CD4-positive, alpha-beta T cell (primary cell): Measurements from ENCODE around the gene GFRA3. TPM values are rescaled to one million over a fixed set of nuclear protein-coding genes. Genes with fewer than 3 reads are reported as not detected.
A peak's percentile ranks its signal among the peaks of the same experiment; 100 is the strongest.
"Not testable (repeated sequence)": the region's sequence is repeated elsewhere in the genome, so short reads cannot be mapped to it uniquely, and the experiment has no call there.

Source experiments
- ATAC-seq: fragments of 200-7000 bp; cut with Tn5 transposase; one replicate; pipeline ENCODE4 v1.10.0; 2022; ENCODE audit warnings: mild to moderate bottlenecking; ENCODE audit not compliant: poor library complexity
- CTCF ChIA-PET: fragments of 350-600 bp; sonication (Branson Sonifier 250); formaldehyde crosslinking; loops from one replicate; lab custom pipeline; 2021; ENCODE audit warnings: antibody characterized with exemption, inconsistent platforms; lab: Charles Lee
- POLR2A ChIA-PET: fragments of 350-600 bp; sonication (Branson Sonifier 250); formaldehyde crosslinking; loops from one replicate; lab custom pipeline; 2021; ENCODE audit warnings: antibody characterized with exemption, inconsistent platforms; lab: Charles Lee
- DNase-seq, 14 experiments: peaks; one replicate each; pipeline ENCODE4 v3.0.0-alpha.2; 2013 to 2020; ENCODE audit warnings: mixed read lengths in 2 of 14
- H3K27ac ChIP-seq, 2 donors: one replicate each; pipeline versions ENCODE4 v1.5.1 to v1.7.0; 2013; ENCODE audit warnings: low read length in 2 of 2, low read depth in 1 of 2, mild to moderate bottlenecking in 1 of 2
- H3K27me3 ChIP-seq, 2 experiments: 1 replicate in 1 of 2; 2 replicates in 1 of 2; pipeline versions ENCODE4 v1.6.1 to v1.7.0; 2013; ENCODE audit warnings: low read length in 2 of 2, control low read depth in 1 of 2, mild to moderate bottlenecking in 1 of 2, moderate library complexity in 1 of 2; ENCODE audit not compliant: insufficient read depth in 2 of 2, control insufficient read depth in 1 of 2
- H3K36me3 ChIP-seq: one replicate; pipeline ENCODE4 v1.6.1; 2013; ENCODE audit warnings: low read length, control low read depth; ENCODE audit not compliant: insufficient read depth
- H3K4me1 ChIP-seq: one replicate; pipeline ENCODE4 v1.6.1; 2013; ENCODE audit warnings: low read length, control low read depth; ENCODE audit not compliant: insufficient read depth
- H3K4me3 ChIP-seq: one replicate; pipeline ENCODE4 v1.5.1; 2013; ENCODE audit warnings: mild to moderate bottlenecking, low read length, moderate library complexity
- H3K9me3 ChIP-seq, 2 experiments: 1 replicate in 1 of 2; 2 replicates in 1 of 2; pipeline versions ENCODE4 v1.6.1 to v1.7.0; 2013; ENCODE audit warnings: low read length in 2 of 2, mild to moderate bottlenecking in 2 of 2, control low read depth in 1 of 2, moderate library complexity in 1 of 2; ENCODE audit not compliant: control insufficient read depth in 1 of 2, insufficient read depth in 1 of 2
- H3K27ac Mint-ChIP-seq: one replicate; pipeline ENCODE4 v1.8.0; 2020; ENCODE audit warnings: mixed read lengths
- H3K27me3 Mint-ChIP-seq: one replicate; pipeline ENCODE4 v1.8.0; 2021; ENCODE audit warnings: mixed read lengths
- H3K36me3 Mint-ChIP-seq: one replicate; pipeline ENCODE4 v1.8.0; 2021; ENCODE audit warnings: low read depth, mixed read lengths
- H3K4me1 Mint-ChIP-seq: one replicate; pipeline ENCODE4 v1.8.0; 2021; ENCODE audit warnings: low read depth, mixed read lengths
- H3K4me3 Mint-ChIP-seq: one replicate; pipeline ENCODE4 v1.8.0; 2020; ENCODE audit warnings: mild to moderate bottlenecking, mixed read lengths
- H3K9me3 Mint-ChIP-seq: one replicate; pipeline ENCODE4 v1.8.0; 2020; ENCODE audit warnings: mixed read lengths
- CTCF ChIP-seq: fragments of 200-600 bp; IDR thresholded peaks from one replicate; pipeline ENCODE4 v1.8.0; 2022; ENCODE audit warnings: antibody characterized with exemption, mild to moderate bottlenecking
- intact Hi-C, 2 experiments: fragments of 100-400 bp; cut with DNase I in 1 of 2; cut with micrococcal nuclease in 1 of 2; formaldehyde crosslinking; loops; one replicate each; pipeline versions ENCODE4 v1.15.1 to v1.9.0; 2023 to 2025; cut with DNase I, micrococcal nuclease
- polyA plus RNA-seq, 2 donors: library from polyadenylated mRNA; unstranded; fragments of 120-200 nt; gene quantifications; one replicate each; pipeline ENCODE4 v1.2.1, GENCODE V29; 2013
- total RNA-seq, 174 experiments: library from RNA in 2 of 174; stranded (reverse) in 2 of 174; gene quantifications; one replicate each; pipeline ENCODE4 v1.2.3 and lab custom pipeline; 2021 to 2026

The GFRA3 gene
- total RNA-seq (not detected), total RNA-seq (lab: John Stamatoyannopoulos, UW) (0 to 0.16 (median 0) reads per million in 172 experiments)
- not detected for polyA plus RNA-seq (2013, experiment 1 of 2)
- 0.14 TPM for polyA plus RNA-seq (2013, experiment 2 of 2)

- ATAC-seq = no peak
- H3K27me3 Mint-ChIP-seq = peaks cover 37% of the 10 kb centered on the region
- ChIA-PET POLR2A (no interaction called here), CTCF (no interaction called here)
- no peaks in the 10 kb centered on the region for H3K9me3 ChIP-seq
- H3K4me3 Mint-ChIP-seq = peak within 1 kb of the TSS; percentile 64
- DNase-seq = peak in 2 of 14 experiments; percentile 4 to 12
- H3K36me3 Mint-ChIP-seq = no peaks in the 10 kb centered on the region
- H3K27me3 ChIP-seq = peaks cover 17% of the 10 kb centered on the region in 2 experiments
- peaks cover 5% of the 10 kb centered on the region for H3K4me1 Mint-ChIP-seq
- no peaks in the 10 kb centered on the region for H3K36me3 ChIP-seq
- no peaks in the 10 kb centered on the region for H3K9me3 Mint-ChIP-seq
- intact Hi-C loops = no loop called here
- H3K4me3 ChIP-seq = peak within 1 kb of the TSS; percentile 7
- peaks cover 7% of the 10 kb centered on the region for H3K4me1 ChIP-seq
- no peak within 1 kb of the TSS for H3K27ac ChIP-seq
- H3K27ac Mint-ChIP-seq = no peak within 1 kb of the TSS
- no peak for TF ChIP-seq CTCF
Measured at GRCh38 chr5:138274189-138274853, at the start of gene GFRA3. Gene GFRA3 (minus strand): TSS chr5:138274621. CDS start chr5:138274424, 197 bp downstream.

- CTCF ChIA-PET, H3K27ac ChIP-seq, POLR2A ChIA-PET, H3K4me1 Mint-ChIP-seq, DNase-seq, H3K36me3 Mint-ChIP-seq, H3K9me3 Mint-ChIP-seq, intact Hi-C loops, H3K27ac Mint-ChIP-seq, H3K4me1 ChIP-seq, H3K9me3 ChIP-seq, ATAC-seq, H3K27me3 ChIP-seq, H3K4me3 ChIP-seq, H3K4me3 Mint-ChIP-seq, H3K27me3 Mint-ChIP-seq, H3K36me3 ChIP-seq: not testable (repeated sequence)
Measured at GRCh38 chr5:138318211-138318610, 43.8 kb upstream of the GFRA3 start.

- ChIA-PET CTCF (no interaction called here), POLR2A (no interaction called here)
- H3K36me3 Mint-ChIP-seq = no peaks in the 10 kb centered on the region
- DNase-seq (no peak), ATAC-seq (no peak)
- H3K9me3 Mint-ChIP-seq = no peaks in the 10 kb centered on the region
- Histone ChIP-seq H3K27me3 (no peaks in the 10 kb centered on the region), H3K9me3 (no peaks in the 10 kb centered on the region), H3K27ac (no peak overlapping the region), H3K36me3 (no peaks in the 10 kb centered on the region), H3K4me3 (no peak overlapping the region), H3K4me1 (no peaks in the 10 kb centered on the region)
- TF ChIP-seq CTCF = no peak
- no peak overlapping the region for H3K4me3 Mint-ChIP-seq
- H3K27me3 Mint-ChIP-seq = no peaks in the 10 kb centered on the region
- no peak overlapping the region for H3K27ac Mint-ChIP-seq
- H3K4me1 Mint-ChIP-seq = no peaks in the 10 kb centered on the region
- intact Hi-C loops = no loop called here
Measured at GRCh38 chr5:138316355-138316754, 41.9 kb upstream of the GFRA3 start.
